Colonic mucosa (tissue), 4 donors: ENCODE results near the gene RTF2. TPM values are rescaled to one million over a fixed set of nuclear protein-coding genes. Genes with fewer than 3 reads are reported as not detected.

Experiments
- DNase-seq: peaks from one replicate; pipeline ENCODE4 v3.0.0-alpha.2; 2020
- H3K27ac ChIP-seq: fragments of 200-600 bp; one replicate; pipeline ENCODE4 v1.8.0; 2021
- H3K27me3 ChIP-seq: fragments of 200-600 bp; one replicate; pipeline ENCODE4 v1.8.0; 2021
- H3K36me3 ChIP-seq: fragments of 200-600 bp; one replicate; pipeline ENCODE4 v1.8.0; 2021
- H3K4me1 ChIP-seq: fragments of 200-600 bp; one replicate; pipeline ENCODE4 v1.8.0; 2021; ENCODE audit warnings: mild to moderate bottlenecking
- H3K4me3 ChIP-seq: fragments of 200-600 bp; one replicate; pipeline ENCODE4 v1.8.0; 2021
- H3K9ac ChIP-seq, 2 donors: one replicate each; pipeline ENCODE4 v1.7.0; 2013; ENCODE audit warnings: control low read depth in 2 of 2, low read depth in 2 of 2, low read length in 2 of 2
- H3K9me3 ChIP-seq: fragments of 200-600 bp; one replicate; pipeline ENCODE4 v1.8.0; 2021
- CTCF ChIP-seq: fragments of 200-600 bp; IDR thresholded peaks from one replicate; pipeline ENCODE4 v1.8.0; 2022; ENCODE audit warnings: antibody characterized with exemption, mild to moderate bottlenecking
- intact Hi-C: fragments of 100-400 bp; cut with DNase I; formaldehyde crosslinking; loops from one replicate; pipeline ENCODE4 v1.14.1; 2022
- total RNA-seq, 2 donors: library from RNA; stranded (reverse); fragmentation: NEBNext Ultra II Directional in 1 of 2; extraction: Animal tissue kit (Norgen Biotek cat#: 25700) in 1 of 2; gene quantifications; one replicate each; pipeline ENCODE4 v1.2.1, GENCODE V29; 2021
- donor health status: healthy.
- donor health status: DM: no; HTN: no; CAD: no.
- donor health status: DM: no; HTN: no; CAD: no.

Gene RTF2
- total RNA-seq, 2 donors from 2014 or later: 67.3 to 80.8 TPM

- no peak for DNase-seq
- H3K9me3 ChIP-seq: no peaks in the 10 kb centered on the region
- H3K36me3 ChIP-seq: peaks cover under 1% of the 10 kb centered on the region
- no peak overlapping the region for H3K9ac ChIP-seq
- H3K4me3 ChIP-seq: no peak overlapping the region
- no peaks in the 10 kb centered on the region for H3K4me1 ChIP-seq
- H3K27ac ChIP-seq: no peak overlapping the region
- no peak for TF ChIP-seq CTCF
- no peaks in the 10 kb centered on the region for H3K27me3 ChIP-seq
- intact Hi-C loops: no loop called here
Measured at GRCh38 chr20:56511926-56512325, 43.5 kb downstream of the RTF2 start.

GRCh38 chr20:56513161-56514150 lies 45.0 kb downstream of the RTF2 start:
- Histone ChIP-seq H3K4me3 (no peak overlapping the region), H3K4me1 (no peaks in the 10 kb centered on the region), H3K9ac (no peak overlapping the region), H3K36me3 (peaks cover 9% of the 10 kb centered on the region), H3K27me3 (no peaks in the 10 kb centered on the region), H3K27ac (no peak overlapping the region), H3K9me3 (no peaks in the 10 kb centered on the region)
- DNase-seq: no peak
- TF ChIP-seq CTCF: no peak
- intact Hi-C loops: no loop called here

GRCh38 chr20:56516631-56517030 lies 48.2 kb downstream of the RTF2 start:
- no peaks in the 10 kb centered on the region for H3K9me3 ChIP-seq
- no peak overlapping the region for H3K27ac ChIP-seq
- intact Hi-C loops: no loop called here
- no peaks in the 10 kb centered on the region for H3K4me1 ChIP-seq
- H3K27me3 ChIP-seq: no peaks in the 10 kb centered on the region
- peaks cover 15% of the 10 kb centered on the region for H3K36me3 ChIP-seq
- no peak for DNase-seq
- TF ChIP-seq CTCF: no peak
- no peak overlapping the region for H3K9ac ChIP-seq
- no peak overlapping the region for H3K4me3 ChIP-seq

GRCh38 chr20:56517211-56517610 lies 48.8 kb downstream of the RTF2 start:
- H3K9ac ChIP-seq: no peak overlapping the region
- TF ChIP-seq CTCF: no peak
- no peak overlapping the region for H3K4me3 ChIP-seq
- intact Hi-C loops: no loop called here
- no peaks in the 10 kb centered on the region for H3K27me3 ChIP-seq
- no peak overlapping the region for H3K27ac ChIP-seq
- H3K36me3 ChIP-seq: peaks cover 15% of the 10 kb centered on the region
- no peak for DNase-seq
- no peaks in the 10 kb centered on the region for H3K4me1 ChIP-seq
- H3K9me3 ChIP-seq: no peaks in the 10 kb centered on the region

GRCh38 chr20:56517641-56518040 lies 49.2 kb downstream of the RTF2 start:
- Histone ChIP-seq H3K4me1 (no peaks in the 10 kb centered on the region), H3K9ac (no peak overlapping the region), H3K36me3 (peaks cover 15% of the 10 kb centered on the region), H3K4me3 (no peak overlapping the region), H3K27me3 (no peaks in the 10 kb centered on the region), H3K9me3 (no peaks in the 10 kb centered on the region), H3K27ac (no peak overlapping the region)
- intact Hi-C loops: no loop called here
- DNase-seq: no peak
- no peak for TF ChIP-seq CTCF
